Measurements from ENCODE around the gene FSTL5. TPM values are rescaled to one million over a fixed set of nuclear protein-coding genes. Genes with fewer than 3 reads are reported as not detected.

Gene FSTL5
- total RNA-seq, 1 donor from 2014 or later: not detected

GRCh38 chr4:161656594-161656993, 507.2 kb downstream of the FSTL5 start:
- ATAC-seq: no peak
- no peak for DNase-seq (ENCODE audit: missing footprints)
- intact Hi-C loops (cut with DNase I): no loop called here

- intact Hi-C loops (cut with DNase I): no loop called here
Observed at GRCh38 chr4:161655148-161655547, 508.7 kb downstream of the FSTL5 start.

GRCh38 chr4:161653697-161654096, 510.1 kb downstream of the FSTL5 start:
- DNase-seq (ENCODE audit: missing footprints) (no peak), ATAC-seq (no peak)
- intact Hi-C loops (cut with DNase I): no loop called here

More at GRCh38 chr4:161655148-161655547, 508.7 kb downstream of the FSTL5 start:
- ATAC-seq: no peak
- DNase-seq (ENCODE audit: missing footprints): no peak

- DNase-seq (ENCODE audit: missing footprints) (no peak), ATAC-seq (no peak)
- intact Hi-C loops (cut with DNase I): no loop called here
Observed at GRCh38 chr4:161651586-161651985, 512.2 kb downstream of the FSTL5 start.

GRCh38 chr4:161650812-161651211, 513.0 kb downstream of the FSTL5 start:
- no peak for DNase-seq (ENCODE audit: missing footprints)
- ATAC-seq: no peak
- intact Hi-C loops (cut with DNase I): no loop called here

- intact Hi-C loops (cut with DNase I): no loop called here
- no peak for DNase-seq (ENCODE audit: missing footprints)
Observed at GRCh38 chr4:161647757-161648156, 516.0 kb downstream of the FSTL5 start.

GRCh38 chr4:161642708-161643107, 521.1 kb downstream of the FSTL5 start:
- intact Hi-C loops (cut with DNase I): no loop called here
- no peak for ATAC-seq

More at GRCh38 chr4:161647757-161648156, 516.0 kb downstream of the FSTL5 start:
- no peak for ATAC-seq

GRCh38 chr4:161629694-161630441, 533.9 kb downstream of the FSTL5 start:
- intact Hi-C loops (cut with DNase I): no loop called here
- ATAC-seq (no peak), DNase-seq (ENCODE audit: missing footprints) (no peak)

More at GRCh38 chr4:161642708-161643107, 521.1 kb downstream of the FSTL5 start:
- no peak for DNase-seq (ENCODE audit: missing footprints)

GRCh38 chr4:161604516-161605300, 559.1 kb downstream of the FSTL5 start:
- DNase-seq (ENCODE audit: missing footprints) (no peak), ATAC-seq (no peak)
- intact Hi-C loops (cut with DNase I): no loop called here

GRCh38 chr4:161601011-161601410, 562.8 kb downstream of the FSTL5 start:
- ATAC-seq: no peak
- DNase-seq (ENCODE audit: missing footprints): no peak
- intact Hi-C loops (cut with DNase I): no loop called here

- DNase-seq (ENCODE audit: missing footprints): no peak
- no peak for ATAC-seq
- intact Hi-C loops (cut with DNase I): no loop called here
Observed at GRCh38 chr4:161595230-161595771, 568.5 kb downstream of the FSTL5 start.

GRCh38 chr4:161585011-161585410, 578.8 kb downstream of the FSTL5 start:
- no peak for ATAC-seq
- no peak for DNase-seq (ENCODE audit: missing footprints)
- intact Hi-C loops (cut with DNase I): no loop called here

GRCh38 chr4:161583549-161583948, 580.3 kb downstream of the FSTL5 start:
- intact Hi-C loops (cut with DNase I): no loop called here
- ATAC-seq: no peak
- DNase-seq (ENCODE audit: missing footprints): no peak

GRCh38 chr4:161581262-161582230, 582.3 kb downstream of the FSTL5 start:
- intact Hi-C loops (cut with DNase I): no loop called here
- ATAC-seq (peak; percentile 60), DNase-seq (ENCODE audit: missing footprints) (no peak)

- no peak for ATAC-seq
Observed at GRCh38 chr4:161577579-161578301, 586.1 kb downstream of the FSTL5 start.

GRCh38 chr4:161573836-161574235, 590.0 kb downstream of the FSTL5 start:
- ATAC-seq (no peak), DNase-seq (ENCODE audit: missing footprints) (no peak)
- intact Hi-C loops (cut with DNase I): no loop called here

More at GRCh38 chr4:161577579-161578301, 586.1 kb downstream of the FSTL5 start:
- no peak for DNase-seq (ENCODE audit: missing footprints)
- intact Hi-C loops (cut with DNase I): no loop called here

- intact Hi-C loops (cut with DNase I): no loop called here
- ATAC-seq (no peak), DNase-seq (ENCODE audit: missing footprints) (no peak)
Observed at GRCh38 chr4:161564230-161564834, 599.5 kb downstream of the FSTL5 start.
